HG02763 (cell line): ENCODE results near the gene TPT1.
"Not testable (repeated sequence)": the region's sequence is repeated elsewhere in the genome, so short reads cannot be mapped to it uniquely, and the experiment has no call there.

Experiments used
- ATAC-seq: cut with Tn5 transposase; IDR thresholded peaks from one replicate; pipeline ENCODE4 v1.9.1; 2021; ENCODE audit warnings: mild to moderate bottlenecking, moderate library complexity; ENCODE audit not compliant: unreplicated experiment

TPT1 gene

DNA sequence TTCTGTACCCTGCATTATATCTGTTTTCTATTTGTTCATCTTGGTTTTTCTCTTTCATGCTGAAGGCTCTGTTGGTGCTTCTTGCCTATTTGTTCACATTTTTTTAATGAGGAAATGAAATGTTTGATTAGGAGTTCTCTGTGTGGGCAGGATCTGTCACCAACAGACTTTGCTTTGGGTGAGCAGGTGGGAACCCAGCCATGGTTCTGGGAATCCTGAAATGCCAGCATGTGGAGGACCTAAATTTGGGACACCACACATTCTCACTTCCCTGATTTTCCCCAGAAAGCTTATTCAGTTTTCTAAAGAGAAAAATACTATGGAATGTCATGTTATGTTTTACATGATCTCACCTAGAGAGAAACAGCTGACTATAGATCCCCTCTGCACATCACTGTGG is 34.0 kb downstream of the TPT1 start:
- ATAC-seq, result no peak

GRCh38 chr13:45305079-45305478 is 35.9 kb downstream of the TPT1 start:
- ATAC-seq, result no peak

- ATAC-seq, result no peak
These were observed 37.1 kb downstream of the TPT1 start for GRCh38 chr13:45303866-45304265.

GRCh38 chr13:45303026-45303425 is 38.0 kb downstream of the TPT1 start:
- ATAC-seq, result no peak

DNA sequence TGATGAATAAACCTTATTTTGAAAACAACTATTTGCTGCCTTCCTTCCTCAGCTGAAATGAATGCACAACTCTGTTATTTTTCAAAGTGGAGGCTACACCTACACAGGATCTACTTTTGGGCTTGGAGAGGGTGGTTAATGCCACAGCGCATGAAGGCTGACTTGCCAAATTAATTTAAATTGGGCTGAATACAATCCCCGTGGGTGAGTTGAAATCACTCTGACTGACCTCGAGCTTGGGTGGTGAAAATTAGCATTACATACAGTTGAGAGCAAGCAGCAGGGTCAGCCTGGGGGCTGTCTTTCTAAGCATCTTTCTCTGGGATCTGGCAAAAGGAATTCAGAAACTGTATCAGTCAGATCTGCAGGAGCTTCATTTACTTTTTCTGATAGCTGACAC is 38.5 kb downstream of the TPT1 start:
- ATAC-seq, result no peak

DNA sequence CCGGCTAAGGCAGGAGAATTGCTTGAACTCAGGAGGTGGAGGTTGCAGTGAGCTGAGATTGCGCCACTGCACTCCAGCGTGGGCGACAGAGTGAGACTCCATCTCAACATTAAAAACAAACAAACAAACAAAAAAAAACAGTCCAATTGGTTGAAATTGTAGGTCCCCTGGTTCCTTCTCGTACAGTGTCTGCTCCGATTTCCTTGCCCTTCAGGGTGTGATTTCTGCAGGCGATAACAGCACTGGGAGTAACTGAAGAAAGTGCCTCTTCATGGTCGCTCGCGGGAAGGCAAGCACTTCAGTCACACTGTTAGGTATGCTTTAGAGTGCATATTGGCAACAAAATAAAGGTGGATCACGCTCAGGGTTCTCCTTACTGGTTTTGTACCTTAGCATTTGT is 39.7 kb downstream of the TPT1 start:
- no peak for ATAC-seq

DNA sequence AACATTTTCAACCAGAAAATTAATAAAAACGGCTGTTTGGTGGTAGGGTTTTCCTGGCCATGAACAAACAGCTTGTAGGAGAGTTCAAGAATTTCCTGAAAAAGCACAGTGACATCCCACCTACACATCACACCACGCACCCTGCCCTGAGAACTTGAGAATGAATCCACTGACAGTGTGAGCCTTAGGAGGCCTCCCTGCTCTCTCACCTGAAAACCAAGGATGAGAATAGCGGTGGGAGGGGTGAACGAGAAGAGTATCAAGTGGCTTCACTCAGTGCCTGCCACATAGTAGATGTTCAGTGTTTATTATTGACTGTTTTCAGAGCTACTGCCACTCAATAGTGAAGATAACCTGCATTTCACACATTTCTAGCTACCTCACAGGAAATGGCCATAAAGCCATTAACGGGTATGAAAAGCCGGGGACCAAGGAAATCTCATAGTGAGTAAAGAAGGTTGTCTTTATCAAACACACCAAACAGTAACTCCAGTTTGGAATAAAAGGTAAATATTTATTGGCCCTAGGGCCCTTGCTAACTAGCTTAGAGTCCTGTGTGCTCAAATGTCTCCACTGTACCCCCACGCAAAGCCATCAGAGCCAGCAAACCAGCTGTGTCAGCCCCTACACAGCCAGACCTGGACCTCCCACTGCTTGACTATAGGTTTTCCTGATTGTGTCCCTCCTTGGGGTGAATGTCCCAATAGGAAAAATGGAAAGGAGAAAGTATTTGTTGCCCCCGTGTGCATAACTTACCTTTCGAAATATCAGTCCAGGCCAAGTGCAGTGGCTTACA is 40.6 kb downstream of the TPT1 start:
- ATAC-seq, result no peak

- ATAC-seq, result no peak
These were observed 41.8 kb downstream of the TPT1 start for GRCh38 chr13:45299194-45299593.

DNA sequence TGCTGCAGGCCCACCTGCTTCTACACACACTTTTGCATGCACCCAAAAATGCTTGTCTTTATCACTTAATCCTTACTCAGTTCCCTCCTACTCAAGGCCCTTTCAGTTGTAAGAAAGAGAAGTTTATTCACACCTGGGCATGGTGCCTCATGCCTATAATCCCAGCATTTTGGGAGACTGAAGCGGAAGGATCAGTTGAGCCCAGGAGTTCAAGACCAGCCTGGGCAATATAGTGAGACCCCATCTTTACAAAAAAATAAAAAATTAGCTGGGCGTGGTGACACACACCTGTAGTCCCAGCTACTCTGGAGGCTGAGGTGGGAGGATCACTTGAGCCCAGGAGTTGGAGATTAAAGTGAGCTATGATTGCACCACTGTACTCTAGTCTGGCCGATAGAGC is 42.4 kb downstream of the TPT1 start:
- not testable (repeated sequence) for ATAC-seq

- ATAC-seq, result no peak
These were observed 42.8 kb downstream of the TPT1 start for GRCh38 chr13:45298206-45298505.

DNA sequence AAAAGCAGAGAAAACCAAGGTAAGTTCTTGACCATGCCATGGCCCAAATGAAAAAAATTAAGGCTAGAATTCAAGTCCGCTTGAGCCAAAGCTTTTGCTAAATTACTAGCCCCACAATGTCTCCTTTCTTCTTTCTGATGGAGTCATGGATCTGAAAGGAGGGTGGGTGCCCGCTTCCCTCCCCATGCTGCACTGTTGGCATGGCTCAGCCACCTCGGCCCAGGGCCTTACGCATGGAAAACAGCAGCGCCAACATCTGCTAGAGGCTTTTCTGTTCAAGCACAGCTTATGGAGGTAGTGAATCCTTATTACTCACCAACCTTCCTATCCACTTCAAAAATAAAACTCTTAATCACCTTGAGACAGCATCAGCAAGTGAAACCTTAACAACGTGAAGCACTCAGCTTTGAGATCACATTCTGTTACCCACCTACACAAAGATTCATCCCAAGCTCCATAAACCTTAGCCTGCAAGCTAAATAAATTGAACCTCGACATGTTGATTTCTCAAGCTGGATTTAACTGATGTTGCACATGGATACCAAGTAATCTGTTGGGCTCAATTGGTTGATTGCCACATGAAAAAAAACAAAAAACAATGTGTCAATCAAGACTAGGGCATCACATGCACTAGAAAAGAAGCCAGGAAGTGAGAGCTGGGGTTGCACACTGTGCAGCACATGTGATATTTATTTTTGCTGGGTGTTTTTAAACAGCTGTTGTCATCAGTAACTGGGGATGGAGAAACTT is 43.4 kb downstream of the TPT1 start:
- no peak for ATAC-seq

- ATAC-seq, result no peak
These were observed 44.7 kb downstream of the TPT1 start for GRCh38 chr13:45296259-45296658.

DNA sequence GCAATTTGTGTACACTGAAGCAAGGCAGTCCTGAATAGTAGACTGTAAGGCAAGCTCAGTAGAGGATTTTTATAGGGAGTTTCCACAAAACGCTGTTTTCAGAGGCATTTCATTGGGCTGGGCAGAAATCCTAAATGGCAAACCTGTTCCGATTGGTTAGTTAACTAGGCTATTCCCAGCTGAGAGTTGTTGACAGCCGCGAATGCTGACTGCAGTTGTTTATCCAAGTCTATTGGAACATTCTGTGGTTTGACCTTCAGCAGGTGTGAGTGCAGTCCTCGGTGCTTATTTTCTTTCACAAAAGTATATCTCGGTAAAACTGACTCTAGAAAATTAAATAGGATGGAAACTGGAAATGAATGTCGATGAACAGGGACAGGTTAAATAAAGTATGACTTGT is 45.4 kb downstream of the TPT1 start:
- ATAC-seq, result no peak

DNA sequence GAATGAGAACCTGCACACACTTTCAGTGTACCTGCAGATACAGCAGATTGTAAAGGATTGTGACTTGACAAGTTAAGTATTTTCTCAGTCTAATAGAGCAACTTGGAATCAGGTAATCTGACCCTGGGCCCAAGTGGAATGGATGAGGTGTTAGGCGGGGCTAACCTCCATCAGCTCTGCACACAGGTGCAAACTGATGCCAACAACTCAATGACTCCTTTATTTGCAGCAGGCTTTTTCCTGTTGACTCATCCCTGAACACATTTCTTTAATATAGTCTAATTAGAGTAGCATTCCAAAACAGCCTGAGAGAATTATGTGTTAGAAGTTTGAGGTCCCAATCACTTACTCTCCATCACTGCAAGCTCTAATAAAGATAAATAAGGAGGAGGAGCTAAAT is 48.8 kb downstream of the TPT1 start:
- ATAC-seq, result no peak

DNA sequence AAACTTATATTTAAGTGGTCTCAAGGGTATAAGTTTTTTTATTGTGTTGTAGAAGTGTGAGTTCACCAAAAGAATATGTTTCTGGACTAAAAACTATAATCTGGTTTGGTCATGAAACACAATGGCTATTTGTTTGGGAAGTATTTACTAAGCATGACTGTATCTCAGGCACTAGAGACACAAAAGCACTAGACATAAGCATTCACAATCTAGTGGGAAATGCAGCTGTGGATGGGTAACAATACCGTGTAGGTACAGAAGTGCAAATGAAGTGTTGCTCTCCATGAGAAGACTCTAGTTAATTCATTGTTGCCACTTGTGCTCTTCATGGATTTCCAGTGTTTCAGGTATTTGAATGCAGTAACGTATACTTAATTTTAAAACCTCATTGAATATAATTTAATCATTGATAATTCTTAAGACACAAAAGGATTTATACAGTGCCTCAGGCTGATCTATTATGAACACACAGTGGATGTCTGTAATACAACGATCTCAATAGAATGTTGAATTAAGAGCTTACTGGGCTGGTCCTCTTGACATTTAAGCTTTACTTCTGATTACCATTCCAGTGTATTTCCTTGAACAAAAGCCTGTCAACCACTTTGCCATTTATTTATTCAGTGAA is 50.9 kb downstream of the TPT1 start:
- ATAC-seq, result no peak
